Activated CD4-positive, alpha-beta T cell treated with anti-CD3 and anti-CD28 coated beads, Interleukin-10, Interleukin-2, amounts not matched to agents 100 ng/mL and 50 ng/mL, durations not matched to agents 16 hours and 8 hours (primary cell): ENCODE data around the gene RNF114.
A peak's percentile ranks its signal among the peaks of the same experiment; 100 is the strongest.
"Not testable (repeated sequence)": the region's sequence is repeated elsewhere in the genome, so short reads cannot be mapped to it uniquely, and the experiment has no call there.

Experiments
- DNase-seq: peaks from one replicate; pipeline ENCODE4 v3.0.0-alpha.2; 2020

RNF114 gene, protein sequence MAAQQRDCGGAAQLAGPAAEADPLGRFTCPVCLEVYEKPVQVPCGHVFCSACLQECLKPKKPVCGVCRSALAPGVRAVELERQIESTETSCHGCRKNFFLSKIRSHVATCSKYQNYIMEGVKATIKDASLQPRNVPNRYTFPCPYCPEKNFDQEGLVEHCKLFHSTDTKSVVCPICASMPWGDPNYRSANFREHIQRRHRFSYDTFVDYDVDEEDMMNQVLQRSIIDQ

DNA sequence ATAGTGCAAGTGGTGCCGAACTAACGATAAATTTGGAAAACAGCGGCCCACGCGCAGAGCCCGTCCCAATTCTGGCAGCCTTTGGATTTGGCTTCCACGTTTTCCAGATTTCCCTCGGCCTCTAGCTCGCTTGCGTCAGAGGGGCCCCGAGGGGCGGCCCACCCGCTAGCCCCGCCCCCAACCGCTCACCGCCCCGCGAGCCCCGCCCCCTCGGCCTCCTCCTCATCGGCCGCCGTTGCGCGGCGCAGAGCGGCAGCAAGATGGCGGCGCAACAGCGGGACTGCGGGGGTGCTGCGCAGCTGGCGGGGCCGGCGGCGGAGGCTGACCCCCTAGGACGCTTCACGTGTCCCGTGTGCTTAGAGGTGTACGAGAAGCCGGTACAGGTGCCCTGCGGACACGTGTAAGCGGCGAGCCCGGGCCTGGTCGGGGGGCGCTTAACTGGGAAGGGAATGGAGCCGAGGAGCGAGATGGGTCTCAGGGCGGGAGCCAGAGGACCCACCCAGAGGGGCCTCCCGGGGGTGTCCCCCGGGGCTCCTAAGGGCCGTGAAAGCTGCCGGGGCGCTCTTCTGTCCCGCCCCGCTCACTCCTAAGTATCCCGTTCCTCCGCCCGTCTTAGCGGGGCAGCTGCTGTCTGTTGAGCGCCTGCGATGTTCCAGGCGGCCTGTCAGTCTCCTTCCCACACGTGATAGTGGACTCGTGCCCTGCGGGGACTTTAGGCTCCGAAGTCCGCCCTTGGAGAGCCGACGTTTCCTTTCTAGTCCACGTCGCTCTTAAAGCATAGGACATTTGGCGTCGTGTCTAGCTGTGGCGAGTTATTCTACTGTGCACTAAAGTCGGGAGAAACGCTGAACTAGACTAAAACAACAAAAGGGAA is at the start of gene RNF114:
Gene RNF114 (plus strand): TSS at position 245 of the 874 bp plus-strand sequence. CDS start 16 bp downstream, at position 261.
- peak; percentile 92 for DNase-seq

DNA sequence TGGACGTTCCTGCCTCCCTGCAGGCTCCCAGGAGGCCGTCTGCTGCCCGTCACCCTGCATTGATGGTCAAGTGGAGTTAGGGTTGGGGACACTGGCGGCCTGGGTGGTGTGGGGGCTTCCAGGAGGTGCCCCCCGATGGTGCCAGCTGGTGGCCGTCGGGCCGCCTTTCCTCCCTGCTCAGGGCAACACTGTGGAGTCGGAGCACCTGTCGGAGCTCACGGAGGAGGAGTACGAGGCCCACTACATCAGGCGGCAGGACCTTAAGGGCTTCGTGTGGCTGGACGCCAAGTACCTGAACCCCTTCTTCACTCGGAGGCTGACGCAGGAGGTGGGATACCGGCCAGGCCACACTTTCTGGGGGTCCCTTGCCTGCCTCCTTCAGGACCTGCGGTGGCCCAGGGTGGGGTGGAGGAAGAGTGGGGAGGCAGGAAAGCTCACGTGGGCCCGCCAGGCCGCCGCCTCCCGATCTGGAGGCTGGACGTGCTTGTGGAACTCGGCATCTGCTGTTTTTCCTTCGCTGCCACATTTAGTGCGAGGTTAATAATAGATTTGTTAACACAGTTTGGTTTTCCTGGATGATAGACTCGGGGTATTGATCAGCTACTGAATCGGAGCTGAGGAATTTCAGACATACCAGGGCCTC is 49.5 kb upstream of the RNF114 start:
- no peak for DNase-seq

DNA sequence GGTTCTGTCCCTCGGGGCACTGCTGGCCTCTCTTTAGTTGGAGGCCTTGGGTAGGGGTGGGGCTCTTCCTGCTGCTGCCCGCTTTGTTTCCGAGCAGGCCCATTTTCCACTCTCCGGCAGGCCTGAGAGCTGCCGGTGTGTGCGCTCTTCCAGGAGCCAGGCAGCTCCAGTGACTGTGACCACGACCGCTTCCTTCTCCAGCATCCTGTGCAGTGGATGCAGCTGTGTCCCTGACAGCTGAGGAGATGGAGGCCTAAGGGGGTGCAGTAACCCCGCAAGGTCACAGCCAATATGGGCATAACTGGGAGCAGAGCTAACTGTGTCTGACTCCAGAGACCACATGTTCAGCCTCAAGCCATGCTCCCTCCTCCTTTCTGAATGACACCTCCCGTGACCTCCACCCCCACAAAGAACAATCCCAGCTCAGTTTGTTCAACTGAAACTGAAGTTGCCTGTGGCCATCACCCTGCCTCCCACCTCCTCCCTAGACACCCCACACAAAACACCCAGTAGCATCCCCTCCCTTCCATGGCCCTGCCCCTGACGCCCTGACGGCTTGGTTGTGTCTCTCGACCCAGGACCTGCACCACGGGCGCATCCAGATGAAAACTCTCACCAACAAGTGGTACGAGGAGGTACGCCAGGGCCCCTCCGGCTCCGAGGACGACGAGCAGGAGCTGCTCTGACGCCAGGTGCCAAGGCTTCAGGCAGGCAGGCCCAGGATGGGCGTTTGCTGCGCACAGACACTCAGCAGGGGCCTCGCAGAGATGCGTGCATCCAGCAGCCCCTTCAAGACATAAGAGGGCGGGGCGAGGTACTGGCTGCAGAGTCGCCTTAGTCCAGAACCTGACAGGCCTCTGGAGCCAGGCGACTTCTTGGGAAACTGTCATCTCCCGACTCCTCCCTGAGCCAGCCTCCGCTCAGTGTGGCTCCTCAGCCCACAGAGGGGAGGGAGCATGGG is 48.7 kb upstream of the RNF114 start:
- no peak for DNase-seq

DNA sequence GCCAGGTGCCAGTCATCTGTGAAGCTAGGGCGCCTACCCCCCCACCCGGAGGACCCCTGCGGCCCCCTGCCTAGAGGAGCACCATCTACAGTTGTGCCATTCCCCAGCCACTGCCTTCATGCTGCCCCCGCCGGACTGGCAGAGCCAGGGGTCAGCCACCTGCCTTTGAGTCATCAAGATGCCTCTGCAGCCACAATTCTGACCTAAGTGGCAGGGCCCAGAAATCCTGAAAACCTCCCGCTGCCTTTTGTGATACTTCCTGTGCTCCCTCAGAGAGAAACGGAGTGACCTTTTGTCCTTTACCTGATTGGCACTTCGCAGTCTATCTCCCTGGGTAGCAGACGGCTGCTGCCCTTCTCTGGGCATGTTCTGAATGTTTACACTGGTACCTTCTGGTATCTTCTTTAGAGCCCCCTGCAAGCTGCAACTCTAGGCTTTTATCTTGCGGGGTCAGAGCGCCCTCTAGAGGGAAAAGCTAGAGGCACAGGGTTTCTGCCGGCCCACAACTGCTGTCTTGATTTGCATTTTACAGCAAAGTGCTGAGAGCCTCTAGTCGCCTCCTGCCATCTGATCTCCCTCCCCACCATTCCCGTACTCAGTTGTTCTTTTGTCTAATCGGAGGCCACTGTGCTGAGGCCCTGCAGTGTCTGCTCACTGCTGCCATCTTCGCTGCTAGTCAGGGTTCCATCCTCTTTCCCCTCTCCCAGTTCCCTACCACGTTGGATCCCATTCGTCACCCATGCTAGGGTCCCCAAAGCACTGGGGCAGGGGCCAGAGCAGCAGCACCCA is 47.8 kb upstream of the RNF114 start:
- DNase-seq: peak; percentile 68

DNA sequence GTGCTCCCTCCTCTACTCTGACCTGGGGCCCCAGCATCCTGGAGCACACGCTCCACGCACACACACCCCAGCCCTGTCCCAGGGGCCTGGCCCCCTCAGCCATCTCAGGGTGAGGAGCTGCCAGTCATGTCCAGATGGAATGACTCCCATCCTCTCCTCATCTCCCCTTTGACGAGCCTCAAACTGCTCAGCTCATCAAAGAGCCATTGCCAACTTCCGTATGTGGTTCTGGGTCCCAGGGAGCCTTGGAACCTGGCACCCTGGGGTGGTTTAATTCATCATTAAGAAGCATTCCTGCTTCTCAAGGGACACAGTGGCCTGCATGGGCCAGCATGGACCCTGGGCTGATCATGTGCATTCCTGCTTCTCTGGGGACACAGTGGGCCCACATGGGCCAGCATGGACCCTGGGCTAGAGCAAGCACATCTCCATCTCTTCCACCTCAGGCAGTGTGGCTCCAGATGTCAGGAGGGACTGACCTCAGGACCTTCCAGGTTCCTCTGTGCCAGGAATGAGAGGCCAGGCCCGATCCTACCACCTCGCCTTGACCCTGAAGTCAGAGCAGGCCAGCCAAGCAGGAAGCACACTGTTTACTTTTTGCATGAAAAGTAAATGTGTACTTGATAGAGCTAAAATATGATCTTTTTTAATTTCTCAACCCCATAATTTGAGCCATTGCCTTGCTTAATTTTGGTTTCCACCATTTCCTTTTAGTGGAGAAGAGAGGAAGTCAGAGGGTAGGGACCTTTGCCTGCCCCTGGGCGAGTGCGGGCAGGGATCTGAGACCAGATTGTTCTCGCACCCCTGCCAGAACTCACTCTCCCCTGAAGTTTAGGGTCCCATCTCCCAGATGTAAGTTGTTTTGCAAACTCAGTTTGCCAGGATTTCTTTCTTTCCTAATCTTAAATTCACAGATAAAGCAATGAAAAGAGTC is 46.9 kb upstream of the RNF114 start:
- no peak for DNase-seq

DNA sequence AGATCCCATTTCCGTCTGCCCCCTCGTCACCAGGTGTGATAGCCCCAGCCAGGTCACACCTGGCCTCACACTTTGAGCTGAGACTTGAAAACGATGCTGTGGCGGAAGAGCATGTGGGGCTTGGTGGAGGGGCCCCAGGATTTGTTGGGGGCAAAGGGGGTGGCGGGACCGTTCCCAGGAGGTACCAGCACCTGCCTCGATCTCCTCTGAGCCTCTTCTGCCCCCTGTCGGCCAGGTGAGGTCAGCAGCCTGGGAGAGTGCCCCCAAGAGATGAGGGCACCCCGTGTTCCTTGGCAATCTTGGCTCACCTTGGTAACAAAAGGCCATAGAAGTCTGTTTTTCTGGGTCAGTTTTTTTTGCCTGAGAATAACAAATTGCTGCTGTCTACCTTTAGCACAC is 46.3 kb upstream of the RNF114 start:
- no peak for DNase-seq

DNA sequence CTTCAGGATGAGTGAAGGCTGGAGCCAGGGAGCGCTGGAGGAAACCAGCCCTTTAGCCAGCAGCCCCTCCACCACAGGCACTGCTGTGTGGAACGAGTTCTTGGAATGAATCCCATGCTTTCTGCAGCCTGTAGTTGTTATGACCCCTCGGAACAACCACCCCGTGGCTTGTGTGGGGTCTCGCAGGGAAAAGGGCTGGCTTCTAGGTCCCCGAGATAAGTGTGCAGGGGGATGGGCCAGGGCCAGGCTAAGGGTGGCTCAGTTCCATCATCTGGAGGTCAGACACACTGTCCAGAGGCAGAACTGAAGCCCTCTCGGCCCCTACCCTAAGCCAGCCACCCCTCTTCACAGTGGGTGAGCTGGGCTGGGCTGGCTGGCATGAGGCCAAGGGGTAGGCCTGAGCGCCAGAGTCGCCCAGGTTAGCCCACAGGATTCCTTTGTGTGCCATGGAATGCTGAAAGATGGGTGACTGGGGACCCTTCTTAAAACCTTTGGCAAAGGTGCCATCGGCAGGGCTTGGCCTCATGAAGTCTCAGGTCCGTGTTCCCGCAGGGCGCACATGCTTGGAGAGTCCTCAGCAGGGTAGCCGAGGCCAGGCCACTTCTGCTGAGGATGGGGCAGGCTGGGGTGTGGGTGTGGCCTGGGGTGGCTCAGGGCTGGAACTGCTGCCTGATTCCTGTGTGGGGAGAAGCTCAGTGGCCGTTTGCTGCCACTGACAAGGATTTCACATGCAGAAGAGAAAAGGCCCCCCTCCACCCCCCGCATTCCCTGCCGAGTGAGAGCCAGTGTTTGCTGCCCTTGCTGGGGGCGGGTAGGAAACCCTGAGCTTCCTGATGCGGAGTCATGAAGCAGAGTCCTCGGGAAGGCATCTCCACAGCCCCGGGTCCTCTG is 45.5 kb upstream of the RNF114 start:
- DNase-seq: no peak

DNA sequence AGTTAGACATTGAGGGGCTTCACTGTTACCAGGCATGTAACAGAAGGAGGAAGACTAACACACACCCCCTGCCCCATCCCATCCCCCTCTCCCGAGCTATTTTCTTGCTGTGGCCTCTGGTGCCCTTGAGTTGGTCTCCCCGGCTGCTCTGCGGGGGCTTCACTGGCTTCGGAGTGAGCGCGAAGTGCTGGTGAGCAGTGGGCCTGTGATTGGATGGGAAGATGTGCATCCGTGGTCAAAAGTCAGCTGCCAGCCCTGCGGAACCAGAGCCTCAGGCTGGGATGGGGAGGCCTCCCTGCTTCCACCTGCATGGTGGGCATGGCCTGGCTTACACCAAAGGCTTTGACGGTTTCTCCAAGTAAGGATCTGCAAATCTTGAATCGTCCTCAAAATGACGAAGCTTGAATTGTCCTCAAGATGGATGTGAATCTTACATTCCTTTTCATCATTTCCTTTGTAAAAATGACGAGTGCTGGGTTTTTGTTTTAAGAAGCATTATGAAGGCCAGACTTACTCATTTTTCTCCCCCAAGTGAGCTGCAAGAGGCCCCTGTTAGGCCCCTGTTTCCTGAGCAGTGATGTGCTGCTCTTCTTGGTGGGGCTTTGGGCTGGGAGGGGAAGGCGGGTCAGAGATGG is 44.6 kb upstream of the RNF114 start:
- no peak for DNase-seq

DNA sequence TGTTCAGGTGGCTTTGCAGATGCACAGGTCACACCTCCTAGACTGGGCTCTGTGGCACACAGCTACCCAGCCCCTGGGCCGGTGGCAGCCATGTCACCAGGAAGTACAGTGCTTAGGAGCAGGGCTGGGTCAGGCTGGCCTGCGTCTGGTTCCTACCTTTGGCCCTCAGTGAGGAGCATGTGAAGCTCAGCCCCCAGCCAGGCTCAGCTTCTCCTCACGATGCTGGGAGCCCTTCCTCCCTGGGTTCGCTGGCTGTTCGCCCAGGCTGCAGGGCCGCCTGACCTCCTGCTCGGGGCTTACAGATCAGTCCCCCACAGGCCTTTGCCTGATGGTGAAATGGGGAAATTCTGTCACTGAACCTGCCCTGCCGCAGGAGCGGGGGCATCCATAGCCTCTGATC is 43.9 kb upstream of the RNF114 start:
- no peak for DNase-seq

DNA sequence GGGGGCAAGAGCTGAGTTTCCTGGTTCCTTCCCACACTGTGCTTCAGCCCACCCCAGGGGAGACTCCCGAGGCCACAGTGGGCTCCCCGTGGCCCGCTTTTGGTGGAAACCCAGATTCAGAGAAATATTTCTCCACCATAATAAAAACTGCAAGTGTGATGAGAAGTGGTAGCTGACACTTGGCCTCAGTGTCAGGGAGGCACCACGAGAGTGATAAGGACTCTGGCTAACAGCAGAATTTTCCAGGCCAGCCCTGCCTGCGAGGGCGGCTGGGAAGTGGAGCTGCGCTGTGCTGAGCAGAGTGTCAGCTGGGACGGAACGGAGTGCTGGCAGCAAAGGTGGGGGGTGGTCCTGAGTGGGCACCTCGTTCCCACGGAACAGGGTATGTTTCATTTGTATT is 43.4 kb upstream of the RNF114 start:
- DNase-seq: peak; percentile 9

DNA sequence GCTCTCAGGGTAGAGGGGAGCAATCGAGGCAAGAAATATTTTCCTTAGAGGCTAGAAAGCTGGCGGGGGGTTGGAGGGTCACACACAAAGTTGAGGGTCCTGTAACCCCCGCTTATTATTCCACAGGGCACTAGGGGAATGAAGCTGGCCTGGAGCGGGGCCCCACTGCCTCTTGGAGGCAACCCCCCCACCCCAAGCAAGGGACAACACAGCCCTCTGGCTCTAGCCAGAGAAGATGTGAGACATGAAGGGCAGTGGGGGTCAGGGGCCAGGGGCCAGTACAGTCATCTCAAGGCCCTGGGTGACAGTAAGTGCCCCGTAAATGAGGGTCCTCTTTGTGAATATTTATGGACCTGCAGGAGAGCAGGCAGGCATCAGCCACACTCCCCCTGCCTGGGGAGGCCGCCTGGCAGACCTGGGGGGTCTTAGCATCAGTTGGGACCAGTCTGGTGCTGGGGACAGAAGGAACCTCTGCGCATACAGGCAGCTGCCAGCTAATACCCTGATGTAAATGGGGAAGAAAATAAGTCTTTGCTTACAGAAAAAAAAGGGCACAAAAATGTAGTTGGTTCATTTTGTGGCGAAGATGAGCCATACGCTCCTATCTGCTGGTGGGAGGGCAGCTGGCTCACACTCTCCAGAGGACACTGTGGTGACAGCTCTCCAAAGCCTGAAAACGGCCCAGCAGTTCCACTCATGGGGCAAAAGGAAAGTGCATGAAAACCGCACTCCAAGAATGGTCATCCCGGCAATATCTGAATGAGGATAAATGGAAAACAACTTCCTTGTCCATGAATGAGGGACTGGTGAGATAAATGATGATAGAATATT is 42.7 kb upstream of the RNF114 start:
- peak; percentile 67 for DNase-seq

DNA sequence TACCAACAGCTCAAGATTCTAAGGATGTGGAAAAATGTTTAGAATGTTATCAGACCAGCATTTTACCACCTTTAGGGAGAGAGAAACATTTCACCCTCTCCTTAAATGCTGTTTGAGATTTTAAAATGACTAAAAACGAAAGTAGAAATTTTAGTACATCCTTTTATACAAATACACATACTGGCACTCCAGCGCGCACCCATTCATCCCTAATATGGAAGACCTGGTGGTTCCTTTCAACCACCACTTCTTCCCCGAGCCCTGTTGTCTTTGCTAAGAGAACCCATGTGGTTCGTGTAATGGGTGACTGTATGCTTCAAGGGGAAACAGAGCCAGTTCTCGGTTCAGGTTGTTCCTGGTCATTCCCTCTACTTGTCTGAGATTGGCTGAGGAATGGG is 42.1 kb upstream of the RNF114 start:
- DNase-seq: peak; percentile 82

DNA sequence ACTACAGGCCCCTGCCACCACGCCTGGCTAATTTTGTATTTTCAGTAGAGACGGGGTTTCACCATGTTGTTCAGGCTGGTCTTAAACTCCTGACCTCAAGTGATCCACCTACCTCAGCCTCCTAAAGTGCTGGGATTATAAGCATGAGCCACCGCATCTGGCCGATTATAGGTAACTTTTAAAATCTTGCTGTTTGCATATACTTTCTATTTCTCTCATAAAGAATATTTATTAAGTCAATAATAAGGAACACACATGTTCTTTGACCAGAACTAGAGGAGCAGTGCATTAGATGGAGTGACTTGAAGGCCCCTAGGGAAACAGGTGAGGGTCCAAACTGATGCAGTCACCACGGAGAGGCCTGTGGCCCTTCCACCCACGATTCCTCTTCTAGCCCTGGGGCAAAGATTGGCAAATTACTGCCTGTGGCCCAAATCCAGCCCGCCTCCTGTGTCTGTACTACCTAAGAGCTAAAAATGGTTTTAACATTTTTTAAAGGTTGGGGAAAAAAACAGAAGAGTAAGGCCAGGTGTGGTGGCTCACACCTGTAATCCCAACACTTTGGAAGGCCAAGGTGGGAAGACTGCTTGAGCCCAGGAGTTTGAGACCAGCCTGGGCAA is 40.6 kb upstream of the RNF114 start:
- DNase-seq: not testable (repeated sequence)

DNA sequence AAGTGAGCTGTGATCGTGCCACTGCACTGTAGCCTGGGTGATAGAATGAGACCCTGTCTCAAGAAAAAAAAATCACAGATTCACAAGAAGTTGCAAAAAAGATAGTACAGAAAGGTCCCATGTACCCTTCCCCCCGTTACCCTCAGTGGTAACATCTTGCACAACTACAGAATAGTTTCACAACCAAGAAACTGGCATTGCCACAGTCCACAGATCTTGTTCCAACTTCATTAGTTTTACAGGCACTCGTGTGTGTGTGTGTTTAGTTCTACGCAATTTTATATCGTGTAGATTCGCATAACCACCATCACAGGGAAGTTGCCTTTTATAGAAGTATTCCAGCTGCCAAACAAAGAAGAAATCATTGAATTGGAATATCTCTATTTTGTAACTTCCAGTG is 40.0 kb upstream of the RNF114 start:
- DNase-seq: no peak

DNA sequence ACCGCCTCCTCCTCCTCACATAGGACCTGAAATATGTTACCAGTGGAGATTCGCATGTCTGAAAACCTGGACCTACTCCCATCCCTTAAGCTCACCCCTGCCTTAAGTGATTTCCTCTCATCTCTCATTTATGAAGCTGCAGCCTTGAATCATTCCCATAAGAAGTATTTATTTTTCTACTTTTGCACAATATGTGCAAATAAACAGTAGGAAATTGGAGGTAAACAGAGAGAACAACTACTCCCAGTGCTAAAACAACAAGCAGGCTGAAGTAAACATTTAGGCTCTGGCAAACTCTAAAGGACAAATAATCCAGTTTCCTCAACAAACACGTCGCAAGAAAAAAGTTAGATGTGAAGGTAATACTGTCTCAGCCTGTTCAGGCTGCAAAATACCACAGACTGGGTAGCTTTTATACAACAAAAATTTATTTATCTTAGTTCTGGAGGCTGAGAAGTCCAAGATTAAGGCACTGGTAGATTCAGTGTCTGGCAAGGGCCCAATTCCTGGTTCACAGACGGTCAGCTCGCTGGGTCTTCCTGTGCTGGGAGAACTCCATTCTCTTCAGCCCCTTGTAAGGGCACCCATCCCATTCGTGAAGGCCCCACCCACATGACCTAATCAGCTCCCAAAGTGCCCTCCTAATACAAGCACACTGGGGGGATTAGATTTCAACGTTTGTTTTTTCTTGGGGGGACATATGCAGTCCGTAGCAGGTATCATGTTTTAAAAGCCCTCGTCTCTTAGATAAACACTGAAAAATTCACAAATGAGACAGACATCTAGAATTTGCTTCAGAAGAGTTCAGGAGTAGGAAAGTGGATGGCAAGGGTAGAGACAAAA is 36.4 kb upstream of the RNF114 start:
- no peak for DNase-seq

DNA sequence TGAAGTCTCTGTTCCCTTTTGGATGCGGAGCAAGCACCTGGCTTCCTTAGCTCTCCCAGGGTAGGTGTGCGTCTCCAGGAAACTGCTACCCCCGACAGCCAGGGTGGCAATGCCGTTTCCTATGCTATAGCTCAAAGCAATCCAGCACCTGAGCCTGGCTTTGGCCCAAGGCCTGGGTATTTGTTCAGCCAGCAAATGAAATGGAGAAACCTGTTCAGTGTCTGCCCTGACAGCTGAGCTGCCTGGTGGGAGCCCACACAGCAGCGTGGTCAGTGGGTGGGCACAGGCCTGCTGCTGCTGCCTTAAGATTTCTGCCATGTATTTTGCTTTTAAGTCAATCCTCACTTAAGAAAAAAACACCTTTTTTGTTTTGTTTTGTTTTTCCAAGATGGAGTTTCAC is 34.6 kb upstream of the RNF114 start:
- no peak for DNase-seq
